Muscle of arm (tissue), 12 donors: Measurements from ENCODE around the gene XIRP1. TPM values are rescaled to one million over a fixed set of nuclear protein-coding genes. Genes with fewer than 3 reads are reported as not detected.

Source experiments
- DNase-seq: peaks from one replicate; pipeline ENCODE4 v3.0.0-alpha.2; 2013
- polyA plus RNA-seq, 12 donors: library from polyadenylated mRNA; unstranded; fragments of 120-200 nt; gene quantifications; one replicate each; pipeline ENCODE4 v1.2.1, GENCODE V29; 2013; ENCODE audit not compliant: insufficient read length in 12 of 12

Gene XIRP1
- polyA plus RNA-seq, 12 donors, result 45.8 to 329 (median 123) TPM; not detected in 1

GRCh38 chr3:39168156-39168780 is 24.1 kb downstream of the XIRP1 start:
- no peak for DNase-seq

- DNase-seq, result no peak
These were observed 25.4 kb downstream of the XIRP1 start for GRCh38 chr3:39166932-39167532.

GRCh38 chr3:39166134-39166710 is 26.2 kb downstream of the XIRP1 start:
- no peak for DNase-seq

- no peak for DNase-seq
These were observed 26.9 kb downstream of the XIRP1 start for GRCh38 chr3:39165518-39165917.

GRCh38 chr3:39164414-39164813 is 28.0 kb downstream of the XIRP1 start:
- no peak for DNase-seq

DNA sequence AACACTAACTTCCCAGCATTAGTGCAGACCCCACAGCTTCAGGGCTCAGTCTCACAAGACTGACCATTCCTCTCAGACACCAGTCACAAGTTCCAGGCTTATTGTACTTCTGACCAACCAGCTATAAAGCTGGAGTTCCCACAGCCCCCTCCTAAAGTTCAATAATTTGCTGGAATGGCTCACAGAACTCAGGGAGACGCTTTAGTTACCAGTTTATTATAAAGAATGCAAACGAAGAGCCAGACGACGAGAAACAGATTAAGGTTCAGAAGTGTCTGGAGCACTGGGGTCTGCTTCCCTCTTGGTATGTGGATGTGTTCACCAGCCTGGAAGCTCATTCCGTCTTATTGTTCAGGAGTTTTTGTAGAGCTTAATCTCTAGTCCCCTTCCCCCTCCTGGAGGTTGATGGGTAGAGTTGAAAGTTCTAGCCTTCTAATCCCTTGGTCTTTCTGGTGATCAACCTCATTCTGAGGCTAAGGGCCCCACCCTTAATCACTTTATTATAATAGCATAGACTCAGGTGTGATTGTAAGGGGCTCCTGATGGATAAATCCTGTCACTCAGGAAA is 34.2 kb downstream of the XIRP1 start:
- DNase-seq, result no peak

- DNase-seq, result no peak
These were observed 35.0 kb downstream of the XIRP1 start for GRCh38 chr3:39157359-39157758.

GRCh38 chr3:39156421-39156820 is 36.0 kb downstream of the XIRP1 start:
- no peak for DNase-seq

DNA sequence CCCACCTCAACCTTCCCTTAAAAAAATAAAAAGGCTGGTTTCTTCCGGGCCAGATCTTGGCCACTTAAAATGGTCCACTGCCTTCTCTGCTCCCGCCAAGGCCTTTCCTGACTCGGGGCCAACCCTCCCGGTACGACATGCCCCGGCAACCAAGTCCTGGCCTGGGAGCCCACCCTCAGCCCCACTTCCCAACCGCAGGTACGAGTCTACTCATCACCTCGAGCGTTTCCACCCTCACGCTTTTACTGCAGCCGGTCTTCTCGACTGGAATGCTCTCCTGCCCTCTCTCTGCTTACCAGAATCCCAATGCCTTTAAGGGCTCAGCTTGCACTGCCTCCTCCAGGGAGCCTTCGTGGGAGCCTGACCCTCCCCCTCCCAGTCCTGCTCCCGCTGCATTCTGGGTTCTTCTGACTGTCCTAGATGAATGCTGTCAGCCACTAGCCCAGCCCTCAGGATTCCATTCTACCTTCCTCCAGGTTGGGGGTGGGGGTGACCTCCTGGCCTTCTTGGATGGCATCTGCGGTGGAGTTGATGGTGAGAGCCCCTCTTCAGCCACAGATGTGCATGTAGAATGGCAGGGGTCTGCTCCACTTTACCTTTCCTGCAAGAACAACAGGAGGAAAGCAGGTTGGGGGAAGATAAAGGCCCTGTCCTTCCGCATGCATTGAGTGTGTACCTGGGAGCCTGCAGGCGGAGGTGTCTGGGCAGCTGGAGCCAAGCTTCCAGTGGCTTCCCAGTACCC is 37.9 kb downstream of the XIRP1 start:
- no peak for DNase-seq

- no peak for DNase-seq
These were observed 38.5 kb downstream of the XIRP1 start for GRCh38 chr3:39153977-39154279.

DNA sequence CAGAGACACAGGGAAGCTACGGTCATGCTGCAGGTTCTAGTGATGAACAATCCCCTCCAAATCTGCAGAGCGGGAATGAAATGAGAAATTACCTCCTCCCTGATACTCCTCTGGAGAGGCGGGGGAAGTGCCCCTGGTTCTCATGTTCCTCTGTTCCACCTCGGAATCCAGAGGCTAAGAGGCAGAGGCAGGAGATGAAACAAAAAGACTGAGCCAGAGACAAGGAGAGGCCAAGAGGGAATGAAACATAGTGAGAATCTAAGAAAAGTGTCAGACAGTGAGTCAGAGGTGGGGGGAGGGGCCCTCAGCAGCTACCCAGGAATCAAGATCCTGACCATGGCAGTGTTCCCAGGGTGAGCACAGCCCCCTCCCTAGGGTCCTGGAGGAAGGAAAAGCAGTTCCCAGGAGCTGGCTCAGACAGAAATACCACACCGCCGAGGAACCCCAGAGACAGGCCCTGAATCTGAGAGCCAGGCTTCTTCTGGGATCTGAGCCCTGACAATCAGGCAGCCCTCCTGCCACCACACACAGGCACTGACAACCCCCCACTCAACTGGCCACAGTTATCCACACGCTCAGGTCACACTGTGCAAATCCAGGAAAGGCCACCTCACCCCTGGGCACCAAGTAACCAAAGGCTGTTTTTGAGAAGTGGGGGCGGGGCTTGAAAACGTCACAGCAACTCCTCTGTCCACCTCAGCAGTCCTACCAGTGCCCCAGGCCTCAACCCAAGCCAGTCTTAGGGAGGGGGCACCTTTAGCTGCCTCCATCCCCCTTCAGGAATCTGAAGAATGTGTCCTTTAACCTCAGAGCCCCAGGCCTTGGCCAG is 41.4 kb downstream of the XIRP1 start:
- DNase-seq, result peak; percentile 81

- DNase-seq, result no peak
These were observed 42.1 kb downstream of the XIRP1 start for GRCh38 chr3:39150148-39150802.

DNA sequence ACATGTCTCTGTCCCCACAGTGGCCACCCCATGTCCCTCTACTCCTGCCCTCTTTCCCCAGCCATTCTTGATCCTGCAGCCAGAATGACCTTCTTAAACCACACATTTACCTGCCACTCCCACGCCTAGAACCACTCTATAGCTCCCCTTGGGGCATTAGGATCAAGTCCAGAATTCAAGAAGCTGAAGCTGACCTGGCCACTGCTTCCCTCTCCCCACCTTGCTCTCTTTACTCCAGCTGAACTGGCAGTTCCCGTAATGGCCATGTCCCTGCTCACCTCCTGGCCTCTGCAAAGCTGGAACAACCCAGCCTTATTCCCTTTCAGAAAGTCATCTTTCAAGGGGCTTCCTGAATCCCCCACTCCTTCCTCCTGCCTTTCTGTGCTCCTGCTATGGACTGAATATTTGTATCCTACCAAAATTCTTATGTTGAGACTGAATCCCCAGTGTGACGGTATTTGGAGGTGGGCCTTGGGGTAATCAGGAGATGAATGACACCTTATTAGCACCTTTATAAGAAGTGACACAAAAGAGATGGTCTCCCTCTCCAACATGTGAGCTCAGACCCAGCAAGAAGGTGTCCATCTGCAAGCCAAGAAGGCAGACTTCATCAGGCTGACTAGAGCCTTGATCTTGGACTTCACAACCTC is 42.8 kb downstream of the XIRP1 start:
- no peak for DNase-seq

DNA sequence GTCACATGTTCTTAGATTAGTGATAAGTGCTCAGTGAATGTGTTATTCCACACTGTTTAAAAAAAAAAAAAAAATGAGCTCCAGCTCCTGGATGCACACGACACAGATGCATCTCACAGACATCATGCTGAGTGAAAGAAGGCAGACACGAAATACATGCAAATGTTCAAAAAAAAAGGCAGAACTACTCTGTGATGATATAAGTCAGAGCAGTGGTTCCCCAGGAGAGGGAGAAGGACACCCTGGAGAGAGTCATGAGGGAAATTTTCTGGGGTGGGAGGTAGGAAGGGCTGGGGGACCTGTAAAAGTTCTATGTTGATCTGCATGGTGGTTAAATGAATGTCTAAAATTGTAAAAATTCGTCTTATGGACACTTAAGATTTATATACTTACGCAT is 43.3 kb downstream of the XIRP1 start:
- DNase-seq, result no peak

DNA sequence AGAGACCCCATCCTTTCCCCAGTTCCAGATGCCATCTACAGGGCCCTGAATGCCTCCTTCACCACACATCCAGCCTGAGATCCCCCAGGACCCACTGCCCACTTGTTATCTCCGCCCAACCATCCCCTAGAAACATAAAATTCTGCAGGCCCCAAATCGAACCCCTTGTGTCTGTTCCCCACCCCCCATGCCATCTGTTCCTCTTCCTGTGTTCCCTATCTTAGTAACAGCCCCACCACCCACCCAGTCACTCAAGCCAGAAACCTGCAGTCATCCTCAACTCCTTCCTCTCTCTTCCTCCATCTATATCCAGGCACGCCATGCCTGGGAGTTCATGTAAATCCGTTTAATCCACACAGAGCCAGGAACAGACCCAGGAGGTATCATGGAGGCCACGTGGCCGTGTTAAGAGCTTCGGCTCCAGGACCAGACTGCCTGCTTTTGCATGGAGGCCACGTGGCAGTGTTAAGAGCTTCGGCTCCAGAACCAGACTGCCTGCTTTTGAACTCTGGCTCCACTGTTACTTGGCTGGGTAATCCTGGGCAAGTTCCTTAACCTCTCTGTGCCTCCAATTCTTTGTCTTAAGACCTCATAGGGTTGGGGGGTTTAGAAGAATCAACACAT is 43.8 kb downstream of the XIRP1 start:
- no peak for DNase-seq

- DNase-seq, result peak; percentile 37
These were observed 44.5 kb downstream of the XIRP1 start for GRCh38 chr3:39147711-39148434.

GRCh38 chr3:39146611-39147591 is 45.5 kb downstream of the XIRP1 start:
- DNase-seq, result peak; percentile 61

DNA sequence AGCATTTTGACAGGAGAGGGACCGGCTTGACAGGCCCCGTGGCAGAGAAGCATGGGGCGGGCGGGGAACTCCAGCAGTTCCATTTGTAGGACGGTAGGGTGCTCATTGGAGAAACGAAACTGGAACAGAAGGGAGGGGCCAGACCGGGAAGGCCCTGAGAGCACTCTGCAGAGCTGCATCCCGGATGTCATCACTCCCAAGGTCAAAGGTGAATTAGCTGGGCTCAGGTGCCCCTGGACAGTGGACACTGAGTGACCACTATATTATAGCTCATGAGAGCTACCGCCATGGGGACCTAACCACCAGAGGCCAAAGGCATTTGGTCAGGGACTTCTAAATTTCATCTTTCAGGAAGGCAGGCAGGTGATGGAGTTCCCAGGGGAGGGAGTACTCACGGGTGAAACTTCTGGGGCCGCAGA is 46.3 kb downstream of the XIRP1 start:
- DNase-seq, result no peak
